ENCODE measurements around the gene FLNC.

DNA sequence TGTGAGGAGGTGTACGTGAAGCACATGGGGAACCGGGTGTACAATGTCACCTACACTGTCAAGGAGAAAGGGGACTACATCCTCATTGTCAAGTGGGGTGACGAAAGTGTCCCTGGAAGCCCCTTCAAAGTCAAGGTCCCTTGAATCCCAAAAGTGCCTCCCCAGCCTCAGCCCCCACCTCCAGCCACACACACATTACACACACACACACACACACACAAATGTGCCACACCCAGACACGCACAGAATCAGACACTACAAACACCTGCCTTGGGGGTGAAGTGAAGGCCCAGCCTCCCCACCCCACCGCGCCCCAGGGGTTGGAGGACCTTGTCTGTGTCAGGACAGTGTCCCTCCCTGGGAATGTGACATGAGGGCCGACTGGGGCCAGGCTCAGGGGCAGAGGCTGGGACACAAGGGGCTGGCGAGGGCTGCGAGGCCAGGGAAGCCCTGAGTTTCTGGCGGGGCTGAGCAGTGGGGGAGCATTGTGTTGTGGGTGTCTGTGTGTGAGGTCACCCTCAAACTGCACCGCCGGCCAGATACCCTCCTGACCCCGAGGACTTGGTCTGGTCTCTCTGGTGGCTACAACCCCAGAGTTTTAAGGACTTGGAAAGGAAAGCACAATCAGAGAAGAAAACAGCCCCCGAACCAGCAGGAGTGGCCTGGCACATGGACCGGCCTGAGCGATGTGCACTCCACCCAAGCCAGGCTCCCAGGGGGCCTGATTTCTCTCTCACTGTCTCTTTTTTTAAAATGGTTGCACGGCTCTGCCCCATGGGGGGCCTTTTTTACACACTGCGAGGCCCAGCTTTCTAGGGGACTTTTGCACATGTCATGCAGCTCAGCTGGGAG lies 28.4 kb downstream of the FLNC start:
- no peak for TF ChIP-seq POLR2A (IDR thresholded peaks at IDR 0.05)
- TF ChIP-seq CTCF (IDR thresholded peaks at IDR 0.05), result no peak

Data from uterus (tissue), 2 donors.